ENCODE data around the gene ZFP42. TPM values are rescaled to one million over a fixed set of nuclear protein-coding genes. Genes with fewer than 3 reads are reported as not detected.

The ZFP42 gene
- total RNA-seq, 1 donor from 2014 or later: 9.1 TPM

DNA sequence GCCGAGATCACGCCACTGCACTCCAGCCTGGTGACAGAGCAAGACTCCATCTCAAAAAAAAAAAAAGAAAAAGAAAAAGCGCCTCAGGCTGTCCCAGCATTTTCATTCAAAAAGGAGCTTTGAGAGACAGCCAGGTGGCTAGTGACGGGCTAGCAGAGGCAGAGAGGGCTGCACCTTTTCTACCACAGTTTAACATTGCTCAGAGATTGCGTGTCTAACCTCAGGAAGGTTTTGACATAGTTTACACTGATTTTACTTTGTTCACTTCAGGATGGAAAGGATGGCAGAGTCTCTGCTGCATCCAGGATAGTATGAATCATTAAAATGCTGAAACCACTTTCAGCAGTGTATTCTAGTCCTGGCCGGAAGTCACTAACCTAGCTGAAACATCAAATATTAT lies 28.1 kb downstream of the ZFP42 start:
- Histone ChIP-seq H3K27me3 (ENCODE audit: control insufficient read depth, insufficient read depth, low read length) (no peaks in the 10 kb centered on the region), H3K36me3 (ENCODE audit: control insufficient read depth, insufficient read depth, low read length) (no peaks in the 10 kb centered on the region), H3K4me3 (ENCODE audit: low read depth, low read length) (no peak overlapping the region)
- no peak for DNase-seq (ENCODE audit: low read depth)
- TF ChIP-seq, protein P1, sequence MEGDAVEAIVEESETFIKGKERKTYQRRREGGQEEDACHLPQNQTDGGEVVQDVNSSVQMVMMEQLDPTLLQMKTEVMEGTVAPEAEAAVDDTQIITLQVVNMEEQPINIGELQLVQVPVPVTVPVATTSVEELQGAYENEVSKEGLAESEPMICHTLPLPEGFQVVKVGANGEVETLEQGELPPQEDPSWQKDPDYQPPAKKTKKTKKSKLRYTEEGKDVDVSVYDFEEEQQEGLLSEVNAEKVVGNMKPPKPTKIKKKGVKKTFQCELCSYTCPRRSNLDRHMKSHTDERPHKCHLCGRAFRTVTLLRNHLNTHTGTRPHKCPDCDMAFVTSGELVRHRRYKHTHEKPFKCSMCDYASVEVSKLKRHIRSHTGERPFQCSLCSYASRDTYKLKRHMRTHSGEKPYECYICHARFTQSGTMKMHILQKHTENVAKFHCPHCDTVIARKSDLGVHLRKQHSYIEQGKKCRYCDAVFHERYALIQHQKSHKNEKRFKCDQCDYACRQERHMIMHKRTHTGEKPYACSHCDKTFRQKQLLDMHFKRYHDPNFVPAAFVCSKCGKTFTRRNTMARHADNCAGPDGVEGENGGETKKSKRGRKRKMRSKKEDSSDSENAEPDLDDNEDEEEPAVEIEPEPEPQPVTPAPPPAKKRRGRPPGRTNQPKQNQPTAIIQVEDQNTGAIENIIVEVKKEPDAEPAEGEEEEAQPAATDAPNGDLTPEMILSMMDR (IDR thresholded peaks at IDR 0.05; ENCODE audit: insufficient read depth, low read length, poor library complexity, severe bottlenecking): no peak

DNA sequence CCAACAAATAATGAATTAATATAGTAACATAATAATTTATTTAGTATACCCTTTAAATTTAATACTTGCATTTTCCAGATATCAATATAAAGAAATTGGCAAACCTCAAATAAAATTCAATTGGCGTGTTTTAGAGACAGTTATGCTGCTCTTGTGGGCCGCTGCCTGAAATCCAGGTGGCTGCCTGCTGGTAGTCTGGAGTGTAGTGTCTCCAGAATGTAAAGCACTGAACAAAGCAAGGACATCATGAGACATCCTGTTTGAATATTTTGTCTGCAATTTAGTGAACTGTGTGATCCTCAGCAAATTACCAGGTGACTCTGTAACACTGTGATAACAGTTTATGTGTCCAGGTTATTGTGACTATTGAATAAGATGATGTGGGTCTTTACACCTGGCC lies 29.9 kb downstream of the ZFP42 start:
- DNase-seq (ENCODE audit: low read depth): no peak
- H3K4me3 ChIP-seq (ENCODE audit: low read depth, low read length): no peak overlapping the region
- TF ChIP-seq, protein P1 (IDR thresholded peaks at IDR 0.05; ENCODE audit: insufficient read depth, low read length, poor library complexity, severe bottlenecking): no peak
- no peaks in the 10 kb centered on the region for H3K36me3 ChIP-seq (ENCODE audit: control insufficient read depth, insufficient read depth, low read length)
- H3K27me3 ChIP-seq (ENCODE audit: control insufficient read depth, insufficient read depth, low read length): no peaks in the 10 kb centered on the region

DNA sequence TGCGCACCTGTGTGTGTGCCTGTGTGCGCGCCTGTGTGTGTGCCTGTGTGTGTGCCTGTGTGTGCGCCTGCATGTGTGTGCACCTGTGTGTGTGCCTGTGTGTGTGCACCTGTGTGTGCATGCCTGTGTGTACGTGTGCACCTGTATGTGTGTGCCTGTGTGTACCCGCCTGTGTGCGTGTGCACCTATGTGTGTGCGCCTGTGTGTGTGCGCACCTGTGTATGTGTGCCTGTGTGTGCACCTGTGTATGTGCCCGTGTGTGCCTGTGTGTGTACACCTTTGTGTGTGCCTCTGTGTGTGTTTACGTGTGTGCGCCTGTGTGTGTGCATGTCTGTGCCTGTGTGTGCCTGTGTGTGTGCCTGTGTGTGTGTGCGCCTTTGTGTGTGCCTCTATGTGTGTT lies 33.5 kb downstream of the ZFP42 start:
- TF ChIP-seq, protein P1 (IDR thresholded peaks at IDR 0.05; ENCODE audit: insufficient read depth, low read length, poor library complexity, severe bottlenecking): no peak
- Histone ChIP-seq H3K27me3 (ENCODE audit: control insufficient read depth, insufficient read depth, low read length) (no peaks in the 10 kb centered on the region), H3K36me3 (ENCODE audit: control insufficient read depth, insufficient read depth, low read length) (no peaks in the 10 kb centered on the region), H3K4me3 (ENCODE audit: low read depth, low read length) (no peak overlapping the region)
- no peak for DNase-seq (ENCODE audit: low read depth)

DNA sequence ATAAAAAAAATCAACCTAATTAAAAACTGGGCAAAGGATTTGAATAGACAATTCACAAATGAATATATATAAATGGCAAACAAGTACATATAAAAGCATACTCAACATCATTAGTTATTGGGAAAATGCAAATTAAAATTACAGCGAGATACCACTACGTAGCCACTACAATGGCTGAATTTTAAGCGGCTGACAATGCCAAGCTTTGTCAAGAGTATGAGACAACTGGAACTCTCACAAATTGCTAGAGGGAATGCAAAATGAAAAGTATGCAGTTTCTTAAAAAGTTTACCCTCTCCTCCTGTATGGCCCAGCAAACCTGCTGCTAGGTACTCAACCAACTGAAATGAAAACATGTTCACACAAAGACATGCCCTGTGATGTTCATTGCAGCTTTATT lies 34.8 kb downstream of the ZFP42 start:
- TF ChIP-seq, protein P1 (IDR thresholded peaks at IDR 0.05; ENCODE audit: insufficient read depth, low read length, poor library complexity, severe bottlenecking): no peak
- H3K27me3 ChIP-seq (ENCODE audit: control insufficient read depth, insufficient read depth, low read length): no peaks in the 10 kb centered on the region
- DNase-seq (ENCODE audit: low read depth): no peak
- no peaks in the 10 kb centered on the region for H3K36me3 ChIP-seq (ENCODE audit: control insufficient read depth, insufficient read depth, low read length)
- no peak overlapping the region for H3K4me3 ChIP-seq (ENCODE audit: low read depth, low read length)

DNA sequence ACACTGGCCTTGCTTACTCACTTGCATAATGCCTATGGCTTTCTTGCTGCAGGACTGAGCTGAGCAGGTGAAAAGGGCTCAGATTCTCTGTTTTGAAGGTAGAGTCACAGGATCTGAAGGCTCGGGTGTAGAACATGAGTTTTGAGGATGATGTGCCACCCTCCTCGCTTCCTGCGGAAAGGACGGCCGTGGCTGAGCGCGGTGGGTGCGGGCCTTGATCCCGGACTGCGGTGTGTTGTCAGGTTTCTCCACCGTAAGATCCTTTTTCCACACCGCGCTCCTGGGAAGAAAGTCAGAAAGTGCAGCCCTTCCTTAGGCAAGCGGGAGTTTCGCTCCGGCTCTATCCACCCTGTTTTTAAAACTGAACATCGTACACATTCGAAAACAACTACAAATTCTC lies 36.2 kb downstream of the ZFP42 start:
- TF ChIP-seq, protein P1 (IDR thresholded peaks at IDR 0.05; ENCODE audit: insufficient read depth, low read length, poor library complexity, severe bottlenecking): no peak
- Histone ChIP-seq H3K27me3 (ENCODE audit: control insufficient read depth, insufficient read depth, low read length) (no peaks in the 10 kb centered on the region), H3K36me3 (ENCODE audit: control insufficient read depth, insufficient read depth, low read length) (no peaks in the 10 kb centered on the region), H3K4me3 (ENCODE audit: low read depth, low read length) (no peak overlapping the region)
- no peak for DNase-seq (ENCODE audit: low read depth)

DNA sequence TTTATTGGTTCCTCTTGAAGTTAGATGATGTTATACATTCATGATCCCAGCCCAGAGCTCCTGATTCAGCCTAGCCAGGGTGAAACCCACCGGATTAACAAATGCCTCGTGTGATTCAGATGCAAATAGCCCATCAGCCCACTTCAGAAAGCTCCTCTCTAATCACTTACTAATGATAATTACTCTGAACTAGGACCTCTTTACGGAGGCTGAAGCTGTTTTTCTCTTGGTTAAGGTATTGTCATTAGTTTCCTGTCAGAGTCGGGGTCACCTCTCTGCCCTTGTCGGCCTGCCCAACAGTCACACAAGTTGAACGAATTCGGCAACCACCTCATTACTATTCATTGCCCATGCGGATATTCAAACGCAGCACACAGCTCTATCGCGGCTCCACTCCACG lies 36.6 kb downstream of the ZFP42 start:
- TF ChIP-seq, protein P1 (IDR thresholded peaks at IDR 0.05; ENCODE audit: insufficient read depth, low read length, poor library complexity, severe bottlenecking): no peak
- DNase-seq (ENCODE audit: low read depth): no peak
- Histone ChIP-seq H3K27me3 (ENCODE audit: control insufficient read depth, insufficient read depth, low read length) (no peaks in the 10 kb centered on the region), H3K4me3 (ENCODE audit: low read depth, low read length) (no peak overlapping the region), H3K36me3 (ENCODE audit: control insufficient read depth, insufficient read depth, low read length) (no peaks in the 10 kb centered on the region)

All from kidney epithelial cell (primary cell).